OCI-LY1 (cell line): ENCODE data around the gene CD6.

Experiments used
- EZH2 ChIP-seq: fragments of 200-600 bp; sonication (generic), shearing (Covaris generic); IDR thresholded peaks from 2 replicates; pipeline ENCODE4 v1.8.0; 2017; ENCODE audit warnings: borderline replicate concordance, mixed run types, mild to moderate bottlenecking, antibody characterized with exemption, low read length, moderate library complexity, mixed read lengths
- TF ChIP-seq, protein P1 (sequence below): fragments of 200-600 bp; sonication (generic), shearing (Covaris generic); IDR thresholded peaks from 2 replicates; pipeline ENCODE4 v1.5.1; 2017; ENCODE audit warnings: mild to moderate bottlenecking, antibody characterized with exemption, low read length, moderate library complexity, mixed read lengths

DNA sequence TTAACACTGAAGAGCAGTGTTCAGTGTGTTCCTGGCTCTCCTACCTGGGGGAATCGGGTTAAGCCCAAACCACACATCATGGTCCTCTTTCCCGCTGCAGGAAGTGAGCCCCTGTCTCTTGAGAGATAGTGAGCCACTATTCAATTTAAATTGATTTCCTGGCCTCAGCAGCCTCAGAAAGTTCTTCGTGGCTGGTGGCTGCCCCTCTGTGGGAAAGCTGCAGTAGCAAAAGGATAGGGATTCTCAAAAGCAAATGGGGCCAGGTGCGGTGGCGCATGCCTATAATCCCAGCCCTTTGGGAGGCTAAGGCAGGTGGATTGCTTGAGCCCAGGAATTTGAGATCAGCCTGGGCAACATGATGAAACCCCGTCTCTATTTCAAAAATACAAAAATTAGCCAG, 81.7 kb downstream of the CD6 start:
- TF ChIP-seq, protein P1, sequence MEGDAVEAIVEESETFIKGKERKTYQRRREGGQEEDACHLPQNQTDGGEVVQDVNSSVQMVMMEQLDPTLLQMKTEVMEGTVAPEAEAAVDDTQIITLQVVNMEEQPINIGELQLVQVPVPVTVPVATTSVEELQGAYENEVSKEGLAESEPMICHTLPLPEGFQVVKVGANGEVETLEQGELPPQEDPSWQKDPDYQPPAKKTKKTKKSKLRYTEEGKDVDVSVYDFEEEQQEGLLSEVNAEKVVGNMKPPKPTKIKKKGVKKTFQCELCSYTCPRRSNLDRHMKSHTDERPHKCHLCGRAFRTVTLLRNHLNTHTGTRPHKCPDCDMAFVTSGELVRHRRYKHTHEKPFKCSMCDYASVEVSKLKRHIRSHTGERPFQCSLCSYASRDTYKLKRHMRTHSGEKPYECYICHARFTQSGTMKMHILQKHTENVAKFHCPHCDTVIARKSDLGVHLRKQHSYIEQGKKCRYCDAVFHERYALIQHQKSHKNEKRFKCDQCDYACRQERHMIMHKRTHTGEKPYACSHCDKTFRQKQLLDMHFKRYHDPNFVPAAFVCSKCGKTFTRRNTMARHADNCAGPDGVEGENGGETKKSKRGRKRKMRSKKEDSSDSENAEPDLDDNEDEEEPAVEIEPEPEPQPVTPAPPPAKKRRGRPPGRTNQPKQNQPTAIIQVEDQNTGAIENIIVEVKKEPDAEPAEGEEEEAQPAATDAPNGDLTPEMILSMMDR: no peak
- TF ChIP-seq EZH2: no peak
